PC-3 (cell line): ENCODE measurements around the gene MYBPH. TPM values are rescaled to one million over a fixed set of nuclear protein-coding genes. Genes with fewer than 3 reads are reported as not detected.

ENCODE experiments used
- ATAC-seq: fragments of 200-7000 bp; cut with Tn5 transposase; 2 replicates; pipeline ENCODE4 v1.9.1; 2020; ENCODE audit warnings: mild to moderate bottlenecking, moderate library complexity
- BruUV-seq: library from RNA; stranded (reverse); fragments of 400-500 nt; replicated peaks from 2 replicates; lab custom pipeline; 2021; lab: Mats Ljungman, UMichigan
- CTCF ChIA-PET: fragments of 300-600 bp; sonication (Branson Sonifier 250); formaldehyde crosslinking; loops from one replicate; lab custom pipeline; 2022; ENCODE audit warnings: antibody characterized with exemption; lab: Charles Lee
- POLR2A ChIA-PET: fragments of 300-600 bp; sonication (Branson Sonifier 250); formaldehyde crosslinking; loops from one replicate; lab custom pipeline; 2022; ENCODE audit warnings: antibody characterized with exemption; ENCODE audit not compliant: unreplicated experiment; lab: Charles Lee
- DNase-seq: peaks from one replicate; pipeline ENCODE4 v3.0.0-alpha.2; 2015
- H2AFZ ChIP-seq: fragments of 300-600 bp; sonication (generic); 2 replicates; pipeline ENCODE4 v1.6.0; 2016; ENCODE audit warnings: antibody characterized with exemption, low read length
- H3F3A ChIP-seq: fragments of 300-600 bp; sonication (generic); one replicate; pipeline ENCODE4 v1.6.0; 2017; ENCODE audit warnings: antibody characterized with exemption, low read length, control low read depth, mild to moderate bottlenecking; ENCODE audit not compliant: unreplicated experiment
- H3K27ac ChIP-seq: fragments of 300-600 bp; sonication (generic); 2 replicates; pipeline ENCODE4 v1.5.1; 2016; ENCODE audit warnings: mild to moderate bottlenecking, low read length
- H3K27me3 ChIP-seq: fragments of 300-600 bp; sonication (generic); 2 replicates; pipeline ENCODE4 v1.6.1; 2016; ENCODE audit warnings: low read length, mixed read lengths
- H3K36me3 ChIP-seq: fragments of 300-600 bp; sonication (generic); 2 replicates; pipeline ENCODE4 v1.6.1; 2016; ENCODE audit warnings: low read depth, mixed run types, low read length, mixed read lengths
- H3K4me1 ChIP-seq: fragments of 300-600 bp; sonication (generic); 2 replicates; pipeline ENCODE4 v1.5.1; 2016; ENCODE audit warnings: low read length; ENCODE audit not compliant: insufficient read depth
- H3K4me2 ChIP-seq: fragments of 300-600 bp; sonication (generic); 2 replicates; pipeline ENCODE4 v1.6.0; 2016; ENCODE audit warnings: low read length
- H3K4me3 ChIP-seq: fragments of 300-600 bp; sonication (generic); 2 replicates; pipeline ENCODE4 v1.5.1; 2016; ENCODE audit warnings: mild to moderate bottlenecking, low read length, mixed read lengths
- H3K79me2 ChIP-seq: fragments of 300-600 bp; sonication (generic); 2 replicates; pipeline ENCODE4 v1.6.1; 2017; ENCODE audit warnings: low read length, mixed read lengths
- H3K9ac ChIP-seq: fragments of 300-600 bp; sonication (generic); 2 replicates; pipeline ENCODE4 v1.6.0; 2016; ENCODE audit warnings: mild to moderate bottlenecking, low read length
- H3K9me2 ChIP-seq: fragments of 300-600 bp; sonication (generic); replicated peaks from 2 replicates; pipeline ENCODE4 v1.6.1; 2016; ENCODE audit warnings: mixed run types, low read length, mixed read lengths
- H3K9me3 ChIP-seq: fragments of 300-600 bp; sonication (generic); 2 replicates; pipeline ENCODE4 v1.6.1; 2016; ENCODE audit warnings: low read length, mixed read lengths
- H4K20me1 ChIP-seq: fragments of 300-600 bp; sonication (generic); 2 replicates; pipeline ENCODE4 v1.6.1; 2016; ENCODE audit warnings: low read length, mixed read lengths
- EZH2 ChIP-seq: fragments of 300-600 bp; sonication (generic); IDR thresholded peaks from one replicate; pipeline ENCODE4 v1.6.1; 2017; ENCODE audit warnings: antibody characterized with exemption, mild to moderate bottlenecking, low read length; ENCODE audit not compliant: unreplicated experiment
- EZH2phosphoT487 ChIP-seq: fragments of 300-600 bp; sonication (generic); IDR thresholded peaks from 2 replicates; pipeline ENCODE4 v1.6.1; 2018; ENCODE audit warnings: mild to moderate bottlenecking, antibody characterized with exemption, low read length, borderline replicate concordance
- intact Hi-C: fragments of 100-400 bp; cut with micrococcal nuclease; formaldehyde crosslinking; loops from 2 replicates; pipeline ENCODE4 v1.9.0; 2023
- total RNA-seq: library from RNA; depleted of rRNA; stranded (reverse); fragments of >200 nt; gene quantifications from 2 replicates; pipeline ENCODE4 v1.2.3, GENCODE V29; 2014
- TF ChIP-seq, protein P1 (sequence below): fragments of 300-600 bp; sonication (generic); conservative IDR thresholded peaks from 2 replicates; pipeline ENCODE4 v1.5.1; 2017; ENCODE audit warnings: antibody characterized with exemption, low read depth, mild to moderate bottlenecking, low read length

MYBPH gene
- total RNA-seq, 1 experiment from 2014 or later, result not detected

DNA sequence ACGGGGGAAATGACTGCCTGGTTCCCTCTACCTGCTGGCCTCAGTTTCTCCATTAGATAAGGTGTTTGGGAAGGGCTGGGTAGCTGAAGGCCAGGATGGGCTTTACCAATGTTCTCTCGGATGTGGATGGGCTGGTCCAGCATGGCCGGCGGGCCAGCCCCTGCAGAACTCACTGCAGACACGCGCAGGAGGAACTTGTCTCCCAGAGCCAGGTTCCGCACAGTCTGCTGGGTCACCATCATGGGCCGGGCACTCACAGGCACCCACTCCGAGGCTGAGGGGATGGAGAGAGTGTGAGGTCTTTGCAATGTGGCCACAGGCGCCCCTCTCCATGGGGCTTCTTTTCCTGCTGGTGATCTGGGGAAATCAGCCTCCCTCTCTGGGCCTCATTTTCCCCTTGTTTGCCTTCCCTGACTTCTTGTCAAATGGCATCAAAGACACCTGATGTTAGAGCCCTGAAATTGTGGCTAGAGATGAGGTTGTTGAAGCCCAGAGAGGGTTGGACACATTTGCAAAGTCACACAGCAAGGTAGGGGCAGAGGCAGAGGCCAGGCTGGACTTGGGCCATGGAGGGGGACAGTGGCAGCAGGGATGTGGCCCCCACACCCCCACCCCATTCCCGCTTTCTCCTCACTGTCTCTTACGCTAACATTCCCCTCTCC is 1.2 kb downstream of the MYBPH start:
- Histone ChIP-seq H3K9me2 (no peaks in the 10 kb centered on the region), H3K27me3 (no peaks in the 10 kb centered on the region), H3K9me3 (no peaks in the 10 kb centered on the region), H3K4me1 (peaks cover 13% of the 10 kb centered on the region), H3K9ac (no peak overlapping the region), H3K27ac (no peak overlapping the region), H3K4me3 (no peak overlapping the region), H4K20me1 (no peaks in the 10 kb centered on the region), H2AFZ (no peak overlapping the region), H3F3A (no peaks in the 10 kb centered on the region), H3K4me2 (no peak overlapping the region), H3K36me3 (no peaks in the 10 kb centered on the region), H3K79me2 (no peaks in the 10 kb centered on the region)
- ChIA-PET CTCF (no interaction called here), POLR2A (no interaction called here)
- no peak for ATAC-seq
- TF ChIP-seq EZH2, result no peak
- TF ChIP-seq EZH2phosphoT487, result no peak
- TF ChIP-seq, protein P1, sequence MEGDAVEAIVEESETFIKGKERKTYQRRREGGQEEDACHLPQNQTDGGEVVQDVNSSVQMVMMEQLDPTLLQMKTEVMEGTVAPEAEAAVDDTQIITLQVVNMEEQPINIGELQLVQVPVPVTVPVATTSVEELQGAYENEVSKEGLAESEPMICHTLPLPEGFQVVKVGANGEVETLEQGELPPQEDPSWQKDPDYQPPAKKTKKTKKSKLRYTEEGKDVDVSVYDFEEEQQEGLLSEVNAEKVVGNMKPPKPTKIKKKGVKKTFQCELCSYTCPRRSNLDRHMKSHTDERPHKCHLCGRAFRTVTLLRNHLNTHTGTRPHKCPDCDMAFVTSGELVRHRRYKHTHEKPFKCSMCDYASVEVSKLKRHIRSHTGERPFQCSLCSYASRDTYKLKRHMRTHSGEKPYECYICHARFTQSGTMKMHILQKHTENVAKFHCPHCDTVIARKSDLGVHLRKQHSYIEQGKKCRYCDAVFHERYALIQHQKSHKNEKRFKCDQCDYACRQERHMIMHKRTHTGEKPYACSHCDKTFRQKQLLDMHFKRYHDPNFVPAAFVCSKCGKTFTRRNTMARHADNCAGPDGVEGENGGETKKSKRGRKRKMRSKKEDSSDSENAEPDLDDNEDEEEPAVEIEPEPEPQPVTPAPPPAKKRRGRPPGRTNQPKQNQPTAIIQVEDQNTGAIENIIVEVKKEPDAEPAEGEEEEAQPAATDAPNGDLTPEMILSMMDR, result no peak
- intact Hi-C loops, result no loop called here
- no TSS peak for BruUV-seq
- DNase-seq, result no peak

DNA sequence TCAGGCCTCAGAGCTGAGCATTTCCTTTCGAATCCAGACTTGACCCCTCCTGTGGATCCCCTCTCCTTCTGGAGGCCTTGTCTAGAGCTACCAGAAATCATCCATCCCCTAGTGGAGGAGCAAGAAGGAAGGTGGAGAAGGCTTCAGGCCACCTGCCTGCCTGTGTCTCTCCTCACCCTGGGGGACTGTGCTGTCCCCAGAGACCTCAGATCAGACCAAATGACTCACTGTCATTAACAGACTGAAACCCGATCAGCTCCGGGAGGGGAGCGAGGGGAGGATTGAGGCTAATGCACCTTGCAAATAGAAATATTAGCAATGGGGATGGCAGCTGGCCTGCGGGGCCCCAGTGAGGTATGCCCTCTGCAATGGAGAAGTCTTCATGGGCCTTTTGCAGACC is 2.1 kb downstream of the MYBPH start:
- H4K20me1 ChIP-seq, result no peaks in the 10 kb centered on the region
- no peaks in the 10 kb centered on the region for H3K79me2 ChIP-seq
- no peak overlapping the region for H3K27ac ChIP-seq
- intact Hi-C loops, result loop anchor here (2.0 kb wide), 1 partner anchor 55 kb away; no protein-coding TSS in a partner anchor
- DNase-seq, result no peak
- H3K9me3 ChIP-seq, result no peaks in the 10 kb centered on the region
- ChIA-PET POLR2A (no interaction called here), CTCF (interaction anchor here (2.8 kb wide), 1 partner anchor 56 kb away, joined by 31 read pairs; no protein-coding TSS in a partner anchor)
- H3K4me2 ChIP-seq, result no peak overlapping the region
- ATAC-seq, result no peak
- no peaks in the 10 kb centered on the region for H3K27me3 ChIP-seq
- H3F3A ChIP-seq, result no peaks in the 10 kb centered on the region
- BruUV-seq, result no TSS peak
- H3K9me2 ChIP-seq, result no peaks in the 10 kb centered on the region
- H2AFZ ChIP-seq, result no peak overlapping the region
- TF ChIP-seq, protein P1, result no peak
- TF ChIP-seq EZH2phosphoT487 (no peak), EZH2 (no peak)
- H3K36me3 ChIP-seq, result no peaks in the 10 kb centered on the region
- H3K4me1 ChIP-seq, result peaks cover 13% of the 10 kb centered on the region
- no peak overlapping the region for H3K9ac ChIP-seq
- H3K4me3 ChIP-seq, result no peak overlapping the region

DNA sequence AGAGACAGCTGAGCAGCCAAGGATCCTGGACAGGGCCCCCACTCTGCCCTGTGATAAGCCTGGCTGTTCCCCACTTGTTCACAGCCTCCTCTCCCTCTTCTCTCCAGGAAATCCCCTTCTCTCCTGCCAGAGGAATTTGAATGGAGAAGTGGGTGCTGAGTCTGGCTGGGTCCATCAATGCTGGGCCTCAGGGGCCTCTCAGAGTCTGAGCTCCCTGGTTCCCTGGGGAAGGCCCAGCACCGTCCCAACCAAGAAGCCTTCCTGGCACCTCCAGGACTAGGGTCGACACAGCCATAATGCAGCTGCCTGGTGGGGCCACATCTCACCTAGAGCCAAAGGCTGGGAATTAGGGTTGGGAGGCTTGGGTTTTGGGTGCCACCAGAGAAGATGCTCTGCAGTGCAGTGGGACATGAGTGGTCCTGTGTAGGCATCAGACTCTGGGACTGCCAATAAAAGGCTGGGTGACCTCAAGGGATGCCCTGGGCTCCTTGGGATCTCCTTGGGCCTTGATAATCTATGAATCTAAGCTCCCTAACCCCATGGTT is 2.5 kb downstream of the MYBPH start:
- H3K9me2 ChIP-seq, result no peaks in the 10 kb centered on the region
- H3K36me3 ChIP-seq, result no peaks in the 10 kb centered on the region
- H3K9me3 ChIP-seq, result no peaks in the 10 kb centered on the region
- no peak overlapping the region for H3K4me3 ChIP-seq
- no peaks in the 10 kb centered on the region for H3K27me3 ChIP-seq
- ChIA-PET POLR2A (no interaction called here), CTCF (interaction anchor here (2.8 kb wide), 1 partner anchor 55 kb away, joined by 31 read pairs; no protein-coding TSS in a partner anchor)
- H3K9ac ChIP-seq, result no peak overlapping the region
- H2AFZ ChIP-seq, result no peak overlapping the region
- no TSS peak for BruUV-seq
- H3K4me2 ChIP-seq, result no peak overlapping the region
- ATAC-seq (no peak), DNase-seq (no peak)
- H3F3A ChIP-seq, result no peaks in the 10 kb centered on the region
- H4K20me1 ChIP-seq, result no peaks in the 10 kb centered on the region
- intact Hi-C loops, result loop anchor here (2.0 kb wide), 1 partner anchor 54 kb away; no protein-coding TSS in a partner anchor
- peaks cover 13% of the 10 kb centered on the region for H3K4me1 ChIP-seq
- TF ChIP-seq, protein P1, result no peak
- TF ChIP-seq EZH2 (no peak), EZH2phosphoT487 (no peak)
- no peaks in the 10 kb centered on the region for H3K79me2 ChIP-seq
- H3K27ac ChIP-seq, result no peak overlapping the region
